ENCODE data around the gene PCGF6.

- no peak for TF ChIP-seq CTCF (IDR thresholded peaks at IDR 0.05)
- no peak for TF ChIP-seq POLR2A (IDR thresholded peaks at IDR 0.05)
Observed at GRCh38 chr10:103395754-103396066, 44.8 kb upstream of the PCGF6 start.
